H1 (cell line): ENCODE results near the gene TGFB2. TPM values are rescaled to one million over a fixed set of nuclear protein-coding genes. Genes with fewer than 3 reads are reported as not detected.

Source experiments
- CTCF ChIA-PET: fragments of 300-600 bp; sonication (Branson Sonifier 250); formaldehyde crosslinking; loops from one replicate; lab custom pipeline; 2021; ENCODE audit not compliant: partially characterized antibody; lab: Charles Lee
- POLR2A ChIA-PET: fragments of 300-600 bp; sonication (Branson Sonifier 250); formaldehyde crosslinking; loops from one replicate; lab custom pipeline; 2021; ENCODE audit warnings: inconsistent platforms; ENCODE audit not compliant: partially characterized antibody; lab: Charles Lee
- DNase-seq, 2 experiments: peaks; one replicate each; pipeline versions ENCODE4 v3.0.0 to v3.0.0-alpha.2; 2010 to 2022; ENCODE audit warnings: low spot score in 2 of 2, low read depth in 1 of 2, mixed read lengths in 1 of 2
- FAIRE-seq: peaks from 2 replicates; lab custom pipeline; 2011; peaks lifted over from hg19 to GRCh38; lab: Jason Lieb, UNC
- H2AFZ ChIP-seq: 2 replicates; pipeline ENCODE4 v1.8.1; 2012; ENCODE audit warnings: low read length, inconsistent platforms
- H2AK5ac ChIP-seq: 2 replicates; pipeline ENCODE4 v1.6.1; 2013; ENCODE audit warnings: low read depth, low read length
- H2BK120ac ChIP-seq: replicated peaks from 2 replicates; pipeline ENCODE3; 2013; ENCODE audit warnings: low read depth, low read length, inconsistent platforms
- H2BK12ac ChIP-seq: 2 replicates; pipeline ENCODE4 v1.6.1; 2013; ENCODE audit warnings: low read depth, low read length
- H2BK15ac ChIP-seq: 2 replicates; pipeline ENCODE4 v1.6.1; 2013; ENCODE audit warnings: low read length
- H2BK20ac ChIP-seq: 2 replicates; pipeline ENCODE4 v1.6.1; 2013; ENCODE audit warnings: low read length
- H2BK5ac ChIP-seq: 2 replicates; pipeline ENCODE4 v1.6.1; 2013; ENCODE audit warnings: low read depth, low read length
- H3K14ac ChIP-seq: 2 replicates; pipeline ENCODE4 v1.6.1; 2013; ENCODE audit warnings: inconsistent platforms; ENCODE audit not compliant: insufficient read length
- H3K18ac ChIP-seq: 2 replicates; pipeline ENCODE4 v1.6.1; 2013; ENCODE audit warnings: low read length; ENCODE audit errors: extremely low read depth
- H3K23ac ChIP-seq: 2 replicates; pipeline ENCODE4 v1.6.1; 2013; ENCODE audit warnings: inconsistent platforms; ENCODE audit not compliant: insufficient read length
- H3K23me2 ChIP-seq: 2 replicates; pipeline ENCODE4 v1.6.1; 2013; ENCODE audit warnings: low read depth, low read length
- H3K27ac ChIP-seq: 2 replicates; pipeline ENCODE4 v1.6.1; 2011; ENCODE audit warnings: low read depth, low read length, inconsistent platforms
- H3K27me3 ChIP-seq, 4 experiments: replicated peaks in 1 of 4; 1 replicate in 1 of 4; 2 replicates in 3 of 4; pipeline versions ENCODE4 v1.6.1 to v1.8.1; 2011 to 2013; ENCODE audit warnings: low read length in 3 of 4, mild to moderate bottlenecking in 3 of 4, inconsistent platforms in 2 of 4, mixed read lengths in 2 of 4, moderate library complexity in 1 of 4; ENCODE audit not compliant: control insufficient read depth in 3 of 4, insufficient read depth in 3 of 4; ENCODE audit errors: extremely low read depth in 1 of 4
- H3K36me3 ChIP-seq, 4 experiments: 2 replicates each; pipeline versions ENCODE4 v1.6.1 to v1.8.1; 2011 to 2013; ENCODE audit warnings: mild to moderate bottlenecking in 4 of 4, low read length in 3 of 4, moderate library complexity in 2 of 4, control low read depth in 1 of 4, inconsistent platforms in 1 of 4; ENCODE audit not compliant: insufficient read depth in 4 of 4, control insufficient read depth in 2 of 4
- H3K4ac ChIP-seq: replicated peaks from 2 replicates; pipeline ENCODE3; 2013; ENCODE audit warnings: low read length, low read depth, mixed read lengths, inconsistent platforms; ENCODE audit not compliant: insufficient read length
- H3K4me1 ChIP-seq, 4 experiments: replicated peaks in 1 of 4; 1 replicate in 1 of 4; 2 replicates in 3 of 4; pipeline versions ENCODE4 v1.6.1 to v1.8.1; 2011 to 2013; ENCODE audit warnings: low read length in 3 of 4, inconsistent platforms in 2 of 4, mixed read lengths in 1 of 4; ENCODE audit not compliant: insufficient read depth in 4 of 4, control insufficient read depth in 3 of 4
- H3K4me2 ChIP-seq, 2 experiments: 2 replicates each; pipeline versions ENCODE4 v1.6.1 to v1.8.1; 2011 to 2013; ENCODE audit warnings: low read depth in 2 of 2, low read length in 2 of 2, control low read depth in 1 of 2, inconsistent platforms in 1 of 2, mild to moderate bottlenecking in 1 of 2; ENCODE audit not compliant: insufficient read depth in 1 of 2
- H3K4me3 ChIP-seq, 4 experiments: fragments of 200-600, 300-600 bp in 1 of 4; sonication (generic), shearing (Covaris generic), sonication (Bioruptor Twin) in 1 of 4; 2 replicates each; pipeline versions ENCODE4 v1.5.1 to v1.8.1; 2011 to 2016; ENCODE audit warnings: low read length in 4 of 4, low read depth in 3 of 4, control low read depth in 2 of 4, inconsistent platforms in 2 of 4, mild to moderate bottlenecking in 2 of 4, mixed read lengths in 1 of 4, moderate library complexity in 1 of 4; ENCODE audit not compliant: insufficient read depth in 2 of 4; ENCODE audit errors: extremely low read depth in 1 of 4
- H3K56ac ChIP-seq: replicated peaks from 2 replicates; pipeline ENCODE3; 2013; ENCODE audit warnings: low read depth, mild to moderate bottlenecking, mixed read lengths, low read length, inconsistent platforms; ENCODE audit not compliant: insufficient read length
- H3K79me1 ChIP-seq: 2 replicates; pipeline ENCODE4 v1.6.1; 2013; ENCODE audit warnings: low read depth, low read length, control low read depth
- H3K79me2 ChIP-seq, 2 experiments: 2 replicates each; pipeline versions ENCODE4 v1.6.1 to v1.8.1; 2012 to 2013; ENCODE audit warnings: low read length in 2 of 2, mild to moderate bottlenecking in 2 of 2, inconsistent platforms in 1 of 2; ENCODE audit not compliant: insufficient read depth in 2 of 2, control insufficient read depth in 1 of 2
- H3K9ac ChIP-seq, 4 experiments: replicated peaks in 1 of 4; 1 replicate in 1 of 4; 2 replicates in 3 of 4; pipeline versions ENCODE4 v1.6.1 to v1.8.1; 2011 to 2013; ENCODE audit warnings: low read depth in 3 of 4, low read length in 3 of 4, control low read depth in 2 of 4, mild to moderate bottlenecking in 2 of 4, moderate library complexity in 2 of 4, inconsistent platforms in 1 of 4; ENCODE audit errors: extremely low read depth in 1 of 4
- H3K9me3 ChIP-seq, 2 experiments: 2 replicates each; pipeline versions ENCODE4 v1.6.1 to v1.8.1; 2012 to 2013; ENCODE audit warnings: mild to moderate bottlenecking in 2 of 2, moderate library complexity in 2 of 2, control low read depth in 1 of 2, inconsistent platforms in 1 of 2, low read depth in 1 of 2, low read length in 1 of 2, mixed read lengths in 1 of 2; ENCODE audit not compliant: insufficient read depth in 2 of 2
- H4K20me1 ChIP-seq, 2 experiments: replicated peaks in 1 of 2; 2 replicates each; pipeline versions ENCODE3 to v1.8.1; 2011 to 2013; ENCODE audit warnings: inconsistent platforms in 2 of 2, low read length in 2 of 2, mild to moderate bottlenecking in 1 of 2; ENCODE audit not compliant: insufficient read depth in 2 of 2, control insufficient read depth in 1 of 2
- H4K5ac ChIP-seq: 2 replicates; pipeline ENCODE4 v1.6.1; 2013; ENCODE audit warnings: low read length, low read depth, mixed read lengths, inconsistent platforms; ENCODE audit not compliant: insufficient read length
- H4K8ac ChIP-seq: 2 replicates; pipeline ENCODE4 v1.8.0; 2013; ENCODE audit warnings: mild to moderate bottlenecking, moderate library complexity, low read length, inconsistent platforms; ENCODE audit not compliant: insufficient read depth; ENCODE audit errors: extremely low read depth
- H4K91ac ChIP-seq: replicated peaks from 2 replicates; pipeline ENCODE3; 2013; ENCODE audit warnings: low read length, mixed read lengths, inconsistent platforms; ENCODE audit not compliant: insufficient read length
- ASH2L ChIP-seq: fragments of 200-600, 300-600 bp; sonication (generic); IDR thresholded peaks from one replicate; pipeline ENCODE4 v1.7.1; 2017; ENCODE audit warnings: low read length
- HDAC2 ChIP-seq, 2 experiments: fragments of 300-600 bp in 1 of 2; sonication (generic) in 1 of 2; IDR thresholded peaks; 2 replicates each; pipeline ENCODE4 v1.6.1; 2011 to 2012; ENCODE audit warnings: low read depth in 2 of 2, low read length in 2 of 2, mild to moderate bottlenecking in 2 of 2, moderate library complexity in 2 of 2, borderline replicate concordance in 1 of 2, inconsistent platforms in 1 of 2
- TAF1 ChIP-seq: IDR thresholded peaks from 2 replicates; pipeline ENCODE4 v1.6.1; 2011; ENCODE audit warnings: mild to moderate bottlenecking, low read depth, low read length
- WGBS, 2 experiments: shearing (Covaris generic) in 1 of 2; methylation state at CpG; one replicate each; pipeline versions ENCODE4 v1.1.6 to v1.1.7; 2013 to 2015; ENCODE audit warnings: low lambda C conversion rate in 2 of 2, mixed read lengths in 2 of 2, inconsistent platforms in 1 of 2, low coverage in 1 of 2, missing lambda C conversion rate in 1 of 2; ENCODE audit not compliant: insufficient replicate concordance in 2 of 2, insufficient coverage in 1 of 2, insufficient read length in 1 of 2; ENCODE audit errors: extremely low coverage in 1 of 2, missing lambda C conversion rate in 1 of 2; 5-methylcytosine and 5-hydroxymethylcytosine counted together
- polyA plus RNA-seq, 7 experiments: library from polyadenylated mRNA; depleted of rRNA in 3 of 7; stranded (reverse) in 5 of 7; unstranded in 2 of 7; fragments of >200 nt in 5 of 7; fragments of 200-250 nt in 2 of 7; gene quantifications; 1 replicate in 5 of 7; 2 replicates in 1 of 7; 4 replicates in 1 of 7; pipeline versions ENCODE4 v1.2.1 to v1.2.3, GENCODE V29; 2011 to 2013; ENCODE audit warnings: missing spikeins in 2 of 7, mixed read lengths in 2 of 7
- total RNA-seq: library from RNA; stranded (reverse); fragmentation: NEBNext Ultra II Directional; extraction: Animal tissue kit (Norgen Biotek cat#: 25700); gene quantifications from 2 replicates; pipeline ENCODE4 v1.2.1, GENCODE V29; 2021

The TGFB2 gene
- total and polyA plus RNA-seq, 2 of the 8 experiments (the other 6 are each of a cell fraction or from before 2014, with no cell fraction given): 0.26 to 0.84 TPM

DNA sequence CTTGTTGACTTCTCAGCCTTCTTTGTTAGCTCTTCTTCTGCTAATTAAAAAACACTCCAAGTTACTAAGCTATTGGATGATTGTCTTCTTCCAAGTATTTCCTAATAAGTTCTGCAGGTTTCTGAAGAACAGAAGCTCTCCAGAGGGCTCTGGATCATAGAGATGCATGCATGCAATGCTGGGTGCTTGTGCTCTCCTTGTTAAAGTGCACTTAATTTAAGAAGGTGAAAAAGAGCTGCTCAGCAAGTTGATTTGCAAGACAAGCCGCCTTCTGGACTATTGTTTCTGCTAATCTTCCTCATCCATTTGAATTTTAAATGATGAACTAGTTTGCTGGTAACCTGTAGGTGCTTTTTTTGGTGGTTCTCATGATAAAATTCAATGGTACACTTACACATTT, 43.9 kb upstream of the TGFB2 start:
- WGBS, 2 experiments: 0% methylated on average over 1 of the region's 1 CpG; no CpG with 5 or more reads in 1 of the 2 experiments
- H3K56ac ChIP-seq: no peak overlapping the region
- no peak overlapping the region for H3K27ac ChIP-seq

More for the DNA sequence above, 43.9 kb upstream of the TGFB2 start:
- H3K79me1 ChIP-seq: 0 out of 2 replicates have a peak, but pooled peaks cover 2% of the 10 kb centered on the region
- H2BK20ac ChIP-seq: no peak overlapping the region
- POLR2A ChIA-PET: interaction anchor here (0.9 to 2.1 kb wide), 3 partner anchors 12 to 44 kb away, joined by 3 to 7 read pairs (median 4); partner anchors contain the start of genes RRP15 and TGFB2
- no peak overlapping the region for H2BK12ac ChIP-seq
- peak overlapping the region; percentile 26 to 33; a peak in 2 of 4 replicates for H3K4me2 ChIP-seq
- no peak overlapping the region for H3K23ac ChIP-seq
- no peak overlapping the region for H3K4ac ChIP-seq
- no peak overlapping the region for H3K9ac ChIP-seq
- no peak for FAIRE-seq
- peak overlapping the region in 1 of 4 experiments; percentile 33; a peak in 1 of 8 replicates for H3K4me3 ChIP-seq
- no peaks in the 10 kb centered on the region for H3K9me3 ChIP-seq
- H4K20me1 ChIP-seq: no peaks in the 10 kb centered on the region
- no peak overlapping the region for H4K91ac ChIP-seq
- no peaks in the 10 kb centered on the region for H3K27me3 ChIP-seq
- no peak overlapping the region for H4K8ac ChIP-seq
- H3K79me2 ChIP-seq: peaks cover 0 to 73% of the 10 kb centered on the region in 2 experiments; a peak in 2 of 4 replicates
- TF ChIP-seq TAF1 (0 out of 2 replicates have a peak, but pooled peaks have one; percentile 29), HDAC2 (IDR thresholded peaks at IDR 0.05; ENCODE audit: borderline replicate concordance in 1 of 2, low read depth in 2 of 2, low read length in 2 of 2) (0 out of 4 replicates have a peak, but pooled peaks of 1 of the 2 experiments have one; percentile 60), ASH2L (no peak)
- DNase-seq: no peak
- peaks cover 0 to 19% (median 4%) of the 10 kb centered on the region in 4 experiments; a peak in 2 of 8 replicates for H3K36me3 ChIP-seq
- peak overlapping the region; percentile 51 for H2BK120ac ChIP-seq
- CTCF ChIA-PET: interaction anchor here (0.6 to 2.0 kb wide), 12 partner anchors 8 to 1203 kb away, joined by 3 to 4 read pairs (median 3); no protein-coding TSS in a partner anchor
- H3K14ac ChIP-seq: no peak overlapping the region
- H2BK5ac ChIP-seq: no peak overlapping the region
- H3K4me1 ChIP-seq: peaks cover 3 to 30% (median 17%) of the 10 kb centered on the region in 4 experiments; a peak in 6 of 7 replicates
- H3K23me2 ChIP-seq: no peaks in the 10 kb centered on the region
- H4K5ac ChIP-seq: peak overlapping the region; percentile 69
- no peak overlapping the region for H2AFZ ChIP-seq
- H2BK15ac ChIP-seq: no peak overlapping the region
- H2AK5ac ChIP-seq: no peak overlapping the region
- H3K18ac ChIP-seq: no peak overlapping the region
